K562 (cell line): ENCODE results near the gene PPP1R3E. TPM values are rescaled to one million over a fixed set of nuclear protein-coding genes. Genes with fewer than 3 reads are reported as not detected.

Source experiments
- BCOR ChIP-seq: fragments of 450-650 bp; IDR thresholded peaks from 2 replicates; pipeline ENCODE4 v1.6.1; 2016
- CTBP1 ChIP-seq: fragments of 450-650 bp; IDR thresholded peaks from 2 replicates; pipeline ENCODE4 v1.6.1; 2016; ENCODE audit warnings: borderline replicate concordance
- DMBX1 ChIP-seq: fragments of 250-450 bp; sonication (Bioruptor Pico); IDR thresholded peaks from 2 replicates; pipeline ENCODE4 v1.8.0; 2022; ENCODE audit warnings: inconsistent platforms, mild to moderate bottlenecking, moderate library complexity, borderline replicate concordance
- EP400 ChIP-seq: fragments of 450-650 bp; IDR thresholded peaks from 2 replicates; pipeline ENCODE4 v1.6.1; 2017; ENCODE audit warnings: antibody characterized with exemption, mild to moderate bottlenecking, moderate library complexity
- ETV6 ChIP-seq, 3 experiments: fragments of 150-350 bp in 1 of 3; sonication (generic) in 1 of 3; formaldehyde crosslinking in 1 of 3; IDR thresholded peaks; 2 replicates each; pipeline versions ENCODE4 v1.6.1 to v1.8.0; 2014 to 2022; ENCODE audit warnings: borderline replicate concordance in 2 of 3, low read depth in 2 of 3, antibody characterized with exemption in 1 of 3, low read length in 1 of 3, mild to moderate bottlenecking in 1 of 3, missing genetic modification reagents in 1 of 3
- FOS ChIP-seq: IDR thresholded peaks from 3 replicates; pipeline ENCODE4 v1.6.1; 2011; ENCODE audit not compliant: insufficient read length; ENCODE audit errors: extremely low read depth
- FUS ChIP-seq: fragments of 200-400 bp; formaldehyde crosslinking; optimal IDR thresholded peaks from 2 replicates; pipeline ENCODE3; 2017; ENCODE audit warnings: low read depth, low read length
- IRF2 ChIP-seq: sonication (generic); formaldehyde crosslinking; IDR thresholded peaks from 2 replicates; pipeline ENCODE4 v1.8.1; 2022; ENCODE audit warnings: mild to moderate bottlenecking, missing genetic modification reagents
- KAT2B ChIP-seq: IDR thresholded peaks from one replicate; pipeline ENCODE4 v1.6.1; 2012; ENCODE audit warnings: low read depth, mild to moderate bottlenecking, control low read depth, inconsistent platforms, low read length, moderate library complexity
- L3MBTL2 ChIP-seq: fragments of 450-650 bp; IDR thresholded peaks from 2 replicates; pipeline ENCODE4 v1.6.1; 2016; ENCODE audit warnings: mild to moderate bottlenecking, moderate library complexity
- LCOR ChIP-seq: sonication (generic); formaldehyde crosslinking; IDR thresholded peaks from 2 replicates; pipeline ENCODE4 v1.8.0; 2022; ENCODE audit warnings: mild to moderate bottlenecking, missing genetic modification reagents
- MAFK ChIP-seq: IDR thresholded peaks from 2 replicates; pipeline ENCODE4 v1.6.1; 2011; ENCODE audit warnings: low read length, improper control_type of control experiment
- MAZ ChIP-seq, 2 experiments: fragments of 450-650 bp in 1 of 2; sonication (generic) in 1 of 2; formaldehyde crosslinking; IDR thresholded peaks in 1 of 2; conservative IDR thresholded peaks in 1 of 2; 2 replicates each; pipeline versions ENCODE4 v1.4.0 to v1.5.0; 2020; ENCODE audit warnings: mild to moderate bottlenecking in 1 of 2, missing genetic modification reagents in 1 of 2
- MED1 ChIP-seq: sonication (generic); formaldehyde crosslinking; IDR thresholded peaks from 2 replicates; pipeline ENCODE4 v1.8.1; 2023; ENCODE audit warnings: missing genetic modification reagents, borderline replicate concordance
- MTA3 ChIP-seq: fragments of 450-650 bp; formaldehyde crosslinking; IDR thresholded peaks from 2 replicates; pipeline ENCODE4 v1.6.1; 2017; ENCODE audit warnings: mild to moderate bottlenecking, borderline replicate concordance
- MYC ChIP-seq, 2 experiments: fragments of 250-450 bp in 1 of 2; sonication (Bioruptor Pico) in 1 of 2; IDR thresholded peaks; 2 replicates each; pipeline versions ENCODE4 v1.5.1 to v1.6.1; 2012 to 2021; ENCODE audit warnings: low read depth in 2 of 2, borderline replicate concordance in 1 of 2, improper control_type of control experiment in 1 of 2, low read length in 1 of 2, mild to moderate bottlenecking in 1 of 2, moderate library complexity in 1 of 2
- PRMT5 ChIP-seq: sonication (generic); formaldehyde crosslinking; IDR thresholded peaks from 2 replicates; pipeline ENCODE4 v1.5.0; 2020; ENCODE audit warnings: missing genetic modification reagents
- RAD51 ChIP-seq: fragments of 450-650 bp; IDR thresholded peaks from 2 replicates; pipeline ENCODE4 v1.7.1; 2016; ENCODE audit warnings: low read depth, mild to moderate bottlenecking, borderline replicate concordance
- SAFB ChIP-seq: fragments of 200-400 bp; formaldehyde crosslinking; IDR thresholded peaks from 2 replicates; pipeline ENCODE4 v1.6.1; 2017; ENCODE audit warnings: low read depth, low read length, borderline replicate concordance
- SMC3 ChIP-seq: conservative IDR thresholded peaks from 2 replicates; pipeline ENCODE4 v1.6.1; 2011; ENCODE audit warnings: low read depth, low read length, improper control_type of control experiment; ENCODE audit not compliant: insufficient read depth
- SRF ChIP-seq, 2 experiments: fragments of 250-450, 450-650 bp in 1 of 2; sonication (Bioruptor Pico) in 1 of 2; sonication (generic) in 1 of 2; formaldehyde crosslinking; IDR thresholded peaks; 2 replicates each; pipeline versions ENCODE4 v1.5.0 to v1.5.1; 2020 to 2022; ENCODE audit warnings: mild to moderate bottlenecking in 1 of 2, missing genetic modification reagents in 1 of 2
- TFAM ChIP-seq: fragments of 250-450 bp; sonication (Bioruptor Pico); conservative IDR thresholded peaks from 2 replicates; pipeline ENCODE4 v1.5.0; 2021; ENCODE audit warnings: mild to moderate bottlenecking, moderate library complexity
- XRCC3 ChIP-seq: fragments of 450-650 bp; IDR thresholded peaks from 2 replicates; pipeline ENCODE4 v1.6.1; 2017; ENCODE audit warnings: mild to moderate bottlenecking, moderate library complexity
- ZKSCAN3 ChIP-seq: fragments of 250-450 bp; sonication (Bioruptor Pico); IDR thresholded peaks from 2 replicates; pipeline ENCODE4 v1.4.0; 2020
- ZNF175 ChIP-seq: fragments of 200-800 bp; sonication (Bioruptor generic); IDR thresholded peaks from 2 replicates; pipeline ENCODE4 v1.6.1; 2016; ENCODE audit warnings: low read depth, mild to moderate bottlenecking, missing genetic modification characterization, missing compliant biosample characterization
- ZNF785 ChIP-seq: fragments of 250-450 bp; sonication (Bioruptor Pico); IDR thresholded peaks from 2 replicates; pipeline ENCODE4 v1.4.0; 2020; ENCODE audit warnings: mild to moderate bottlenecking
- polyA plus RNA-seq, 8 experiments: library from polyadenylated mRNA; depleted of rRNA in 4 of 8; stranded (reverse) in 5 of 8; unstranded in 3 of 8; fragments of >200 nt; fragmentation: Nextera tagmentation in 2 of 8; fragmentation: Illumina TruSeq in 1 of 8; extraction: Ambion mirVana in 2 of 8; extraction: Trizol in 1 of 8; gene quantifications; 2 replicates each; pipeline versions ENCODE4 v1.2.1 to v1.2.3, GENCODE V29; 2011 to 2014; ENCODE audit warnings: inconsistent platforms in 1 of 8, missing spikeins in 1 of 8
- total RNA-seq, 7 experiments: library from RNA; depleted of rRNA in 6 of 7; stranded (reverse); fragments of >200 nt in 6 of 7; fragmentation: Illumina TruSeq in 2 of 7; extraction: Trizol in 2 of 7; gene quantifications; 2 replicates each; pipeline versions ENCODE4 v1.2.1 to v1.2.3, GENCODE V29; 2011 to 2021; ENCODE audit warnings: low replicate concordance in 1 of 7
- TF ChIP-seq, protein P1 (sequence below): sonication (generic); formaldehyde crosslinking; IDR thresholded peaks from 2 replicates; pipeline ENCODE4 v1.8.0; 2022; ENCODE audit warnings: mild to moderate bottlenecking, missing genetic modification reagents, borderline replicate concordance

The PPP1R3E gene
- total and polyA plus RNA-seq, 9 of the 15 experiments (the other 6 are each of a cell fraction or from before 2014, with no cell fraction given): 3.2 to 18.4 (median 7.6) TPM

DNA sequence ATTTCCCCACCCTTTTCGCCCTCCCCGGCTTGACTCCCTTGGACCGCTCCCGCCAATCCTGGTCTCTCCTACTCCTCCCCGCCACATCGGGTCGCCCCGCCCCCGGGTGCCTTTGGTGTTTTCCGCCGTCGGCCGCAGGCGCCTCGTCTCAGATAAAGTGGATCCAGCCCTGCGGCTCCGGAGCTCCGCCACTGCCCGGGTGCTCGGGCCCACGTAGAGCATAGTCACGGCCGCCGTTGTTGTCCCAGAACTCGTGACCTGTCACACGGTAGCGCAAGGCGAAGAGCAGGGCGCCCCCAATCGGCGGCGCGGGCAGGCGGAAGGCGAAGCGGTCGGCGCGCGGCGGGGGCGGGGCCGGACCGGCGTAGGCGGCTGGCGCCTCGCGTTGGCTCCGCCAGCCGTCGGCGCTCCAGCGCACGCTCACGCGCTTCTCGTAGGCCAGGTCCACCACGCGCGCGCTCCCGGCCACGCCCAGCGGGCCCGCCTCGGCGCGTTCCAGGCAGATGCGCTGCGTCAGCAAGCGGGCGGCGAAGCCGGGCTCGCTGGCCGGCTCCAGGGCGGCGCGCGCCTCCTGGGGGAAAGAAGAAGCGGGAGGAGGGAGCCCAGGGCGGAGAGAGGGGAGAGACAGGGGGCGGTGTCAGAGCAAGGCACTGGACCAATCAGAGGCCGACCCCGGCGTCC is 1.2 kb downstream of the PPP1R3E start (continued):
- TF ChIP-seq IRF2: no peak
- peak; percentile 39; the same call in 1 of the 2 replicates for TF ChIP-seq SMC3
- TF ChIP-seq KAT2B: no peak
- no peak for TF ChIP-seq MED1 (CRISPR knock-in tag)
- peak; percentile 79 for TF ChIP-seq RAD51
- TF ChIP-seq EP400: no peak
- TF ChIP-seq SAFB: peak; percentile 77
- no peak for TF ChIP-seq ETV6 (IDR thresholded peaks at IDR 0.05; ENCODE audit: borderline replicate concordance in 1 of 2, low read depth in 2 of 2, low read length in 1 of 2)
- TF ChIP-seq ETV6 (CRISPR knock-in tag; IDR thresholded peaks at IDR 0.05; ENCODE audit: borderline replicate concordance): peak; percentile 54; the same call in 1 of the 2 replicates
- TF ChIP-seq LCOR (CRISPR knock-in tag): peak; percentile 51; the same call in 1 of the 2 replicates
- peak; percentile 59; the same call in 1 of the 2 replicates for TF ChIP-seq DMBX1
- TF ChIP-seq TFAM (CRISPR knock-in tag): no peak
- peak; percentile 15 for TF ChIP-seq FOS
- TF ChIP-seq, protein P1, sequence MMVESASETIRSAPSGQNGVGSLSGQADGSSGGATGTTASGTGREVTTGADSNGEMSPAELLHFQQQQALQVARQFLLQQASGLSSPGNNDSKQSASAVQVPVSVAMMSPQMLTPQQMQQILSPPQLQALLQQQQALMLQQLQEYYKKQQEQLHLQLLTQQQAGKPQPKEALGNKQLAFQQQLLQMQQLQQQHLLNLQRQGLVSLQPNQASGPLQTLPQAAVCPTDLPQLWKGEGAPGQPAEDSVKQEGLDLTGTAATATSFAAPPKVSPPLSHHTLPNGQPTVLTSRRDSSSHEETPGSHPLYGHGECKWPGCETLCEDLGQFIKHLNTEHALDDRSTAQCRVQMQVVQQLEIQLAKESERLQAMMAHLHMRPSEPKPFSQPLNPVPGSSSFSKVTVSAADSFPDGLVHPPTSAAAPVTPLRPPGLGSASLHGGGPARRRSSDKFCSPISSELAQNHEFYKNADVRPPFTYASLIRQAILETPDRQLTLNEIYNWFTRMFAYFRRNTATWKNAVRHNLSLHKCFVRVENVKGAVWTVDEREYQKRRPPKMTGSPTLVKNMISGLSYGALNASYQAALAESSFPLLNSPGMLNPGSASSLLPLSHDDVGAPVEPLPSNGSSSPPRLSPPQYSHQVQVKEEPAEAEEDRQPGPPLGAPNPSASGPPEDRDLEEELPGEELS (CRISPR knock-in tag): peak; percentile 97; the same call in 1 of the 2 replicates
- peak; percentile 85 for TF ChIP-seq MAFK
- TF ChIP-seq SRF (CRISPR knock-in tag; IDR thresholded peaks at IDR 0.05): peak in 1 of 2 experiments; percentile 82; a peak in 2 of 4 replicates
- no peak for TF ChIP-seq XRCC3
- TF ChIP-seq ZKSCAN3 (CRISPR knock-in tag): no peak
- no peak for TF ChIP-seq FUS
- TF ChIP-seq MTA3: peak; percentile 80
- TF ChIP-seq L3MBTL2: peak; percentile 81
- peak; percentile 85 to 89 for TF ChIP-seq MAZ (CRISPR knock-in tag; conservative IDR thresholded peaks at IDR 0.05 in 1 of 2, IDR thresholded peaks at IDR 0.05 in 1 of 2)
- TF ChIP-seq CTBP1: peak; percentile 100
- TF ChIP-seq MYC (IDR thresholded peaks at IDR 0.05; ENCODE audit: low read depth, low read length): peak; percentile 93
- no peak for TF ChIP-seq MYC (CRISPR knock-in tag; IDR thresholded peaks at IDR 0.05; ENCODE audit: borderline replicate concordance, low read depth)
- TF ChIP-seq PRMT5 (CRISPR knock-in tag): no peak
- TF ChIP-seq ZNF785 (CRISPR knock-in tag): no peak
- TF ChIP-seq ZNF175 (CRISPR knock-in tag): peak; percentile 72
- TF ChIP-seq BCOR: peak; percentile 50; the same call in 1 of the 2 replicates
